Neural cell (in vitro differentiated cells): Measurements from ENCODE around the gene SDHB. TPM values are rescaled to one million over a fixed set of nuclear protein-coding genes. Genes with fewer than 3 reads are reported as not detected.

Experiments used
- H2AFZ ChIP-seq: fragments of 200-600, 300-800 bp; sonication (generic), shearing (Covaris generic); 2 replicates; pipeline ENCODE4 v1.6.0; 2014; ENCODE audit warnings: low read depth, mild to moderate bottlenecking, antibody characterized with exemption, low read length, moderate library complexity
- H3F3A ChIP-seq: fragments of 200-600 bp; shearing (Covaris generic); 2 replicates; pipeline ENCODE4 v1.6.1; 2016; ENCODE audit warnings: mild to moderate bottlenecking, moderate library complexity, mixed read lengths, antibody characterized with exemption, low read length; ENCODE audit not compliant: insufficient read depth, poor library complexity, severe bottlenecking
- H3K27ac ChIP-seq: fragments of 200-600, 300-800 bp; sonication (generic), shearing (Covaris generic); 2 replicates; pipeline ENCODE4 v1.5.1; 2014; ENCODE audit warnings: mild to moderate bottlenecking, low read length, moderate library complexity
- H3K27me3 ChIP-seq: fragments of 300-800, 200-600 bp; sonication (generic), shearing (Covaris generic); 2 replicates; pipeline ENCODE4 v1.6.0; 2014; ENCODE audit warnings: mild to moderate bottlenecking, low read depth, low read length, moderate library complexity; ENCODE audit not compliant: insufficient read depth
- H3K36me3 ChIP-seq: fragments of 300-800, 200-600 bp; sonication (generic), shearing (Covaris generic); 2 replicates; pipeline ENCODE4 v1.5.1; 2014; ENCODE audit warnings: mild to moderate bottlenecking, antibody characterized with exemption, low read length, moderate library complexity; ENCODE audit not compliant: insufficient read depth
- H3K4me2 ChIP-seq: fragments of 300-800, 200-600 bp; sonication (generic), shearing (Covaris generic); 2 replicates; pipeline ENCODE4 v1.6.0; 2014; ENCODE audit warnings: mild to moderate bottlenecking, low read length
- H3K4me3 ChIP-seq: fragments of 300-800, 200-600 bp; sonication (generic), shearing (Covaris generic); 2 replicates; pipeline ENCODE4 v1.5.1; 2014; ENCODE audit warnings: mild to moderate bottlenecking, low read length, moderate library complexity
- H3K79me2 ChIP-seq: fragments of 200-600 bp; shearing (Covaris generic); replicated peaks from 2 replicates; pipeline ENCODE4 v1.6.0; 2014; ENCODE audit warnings: mild to moderate bottlenecking, low read length, moderate library complexity; ENCODE audit not compliant: insufficient read depth
- H3K9ac ChIP-seq: fragments of 300-800, 200-600 bp; sonication (generic), shearing (Covaris generic); 2 replicates; pipeline ENCODE4 v1.6.1; 2016; ENCODE audit warnings: mild to moderate bottlenecking, low read length, mixed read lengths
- H3K9me2 ChIP-seq: fragments of 200-600 bp; shearing (Covaris generic); 2 replicates; pipeline ENCODE4 v1.6.1; 2016; ENCODE audit warnings: mild to moderate bottlenecking, low read length, mixed read lengths; ENCODE audit not compliant: insufficient read depth
- H3K9me3 ChIP-seq: fragments of 200-600, 300-800 bp; sonication (generic), shearing (Covaris generic); 2 replicates; pipeline ENCODE4 v1.6.1; 2016; ENCODE audit warnings: mild to moderate bottlenecking, mixed run types, low read length, moderate library complexity, mixed read lengths
- H4K20me1 ChIP-seq: fragments of 200-600 bp; shearing (Covaris generic); 2 replicates; pipeline ENCODE4 v1.6.1; 2016; ENCODE audit warnings: mild to moderate bottlenecking, mixed run types; ENCODE audit not compliant: insufficient read depth
- CTCF ChIP-seq: fragments of 450-650 bp; IDR thresholded peaks from 2 replicates; pipeline ENCODE4 v1.5.1; 2014; ENCODE audit warnings: antibody characterized with exemption, mild to moderate bottlenecking, moderate library complexity; ENCODE audit not compliant: poor library complexity, severe bottlenecking
- EP300 ChIP-seq: fragments of 450-650 bp; conservative IDR thresholded peaks from 2 replicates; pipeline ENCODE4 v1.6.1; 2014; ENCODE audit warnings: antibody characterized with exemption, mild to moderate bottlenecking, moderate library complexity; ENCODE audit not compliant: poor library complexity, severe bottlenecking
- EZH2 ChIP-seq: fragments of 200-600, 300-800 bp; shearing (Covaris generic), sonication (generic); IDR thresholded peaks from 2 replicates; pipeline ENCODE4 v1.6.1; 2014; ENCODE audit warnings: antibody characterized with exemption, low read length, borderline replicate concordance, mild to moderate bottlenecking; ENCODE audit not compliant: insufficient read depth, poor library complexity, severe bottlenecking
- MXI1 ChIP-seq: fragments of 450-650 bp; conservative IDR thresholded peaks from 2 replicates; pipeline ENCODE4 v1.6.1; 2014; ENCODE audit warnings: antibody characterized with exemption, mild to moderate bottlenecking; ENCODE audit not compliant: poor library complexity, severe bottlenecking
- POLR2AphosphoS5 ChIP-seq: IDR thresholded peaks from 2 replicates; pipeline ENCODE4 v1.6.1; 2012
- RAD21 ChIP-seq: fragments of 450-650 bp; conservative IDR thresholded peaks from 2 replicates; pipeline ENCODE4 v1.6.1; 2014; ENCODE audit warnings: antibody characterized with exemption, mild to moderate bottlenecking, moderate library complexity
- REST ChIP-seq: IDR thresholded peaks from 2 replicates; pipeline ENCODE4 v1.6.1; 2012; ENCODE audit warnings: borderline replicate concordance
- SMC3 ChIP-seq: fragments of 450-650 bp; conservative IDR thresholded peaks from 2 replicates; pipeline ENCODE4 v1.6.1; 2014; ENCODE audit warnings: antibody characterized with exemption, mild to moderate bottlenecking, moderate library complexity; ENCODE audit not compliant: poor library complexity
- TAF1 ChIP-seq: IDR thresholded peaks from 2 replicates; pipeline ENCODE4 v1.6.1; 2012; ENCODE audit warnings: low read depth
- polyA plus RNA-seq: library from polyadenylated mRNA; depleted of rRNA; stranded (reverse); fragments of >200 nt; gene quantifications from 2 replicates; pipeline ENCODE4 v1.2.3, GENCODE V29; 2014

The SDHB gene
- polyA plus RNA-seq, 1 donor from 2014 or later: 129 TPM

DNA sequence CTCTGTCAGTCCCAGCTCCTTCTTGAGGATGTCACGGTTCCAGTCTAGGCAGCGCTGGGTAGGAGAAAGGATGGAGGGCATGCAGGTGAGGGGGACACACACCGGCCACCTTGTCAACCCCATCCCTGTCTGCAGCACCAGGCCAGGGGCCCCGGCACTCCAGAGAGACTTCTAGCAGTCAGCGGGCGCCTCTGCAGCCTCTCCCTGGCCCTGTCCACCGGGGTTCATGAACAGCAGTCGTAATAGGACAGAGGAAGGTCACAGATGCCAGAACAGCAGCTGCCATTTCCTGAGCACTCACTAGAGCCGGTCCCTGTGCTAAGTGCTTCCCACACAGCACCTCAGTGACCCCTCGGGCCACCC, 16.3 kb upstream of the SDHB start:
- H3K79me2 ChIP-seq: no peaks in the 10 kb centered on the region
- no peaks in the 10 kb centered on the region for H3K9me3 ChIP-seq
- no peak overlapping the region for H2AFZ ChIP-seq
- no peaks in the 10 kb centered on the region for H4K20me1 ChIP-seq
- H3K27me3 ChIP-seq: no peaks in the 10 kb centered on the region
- H3K27ac ChIP-seq: no peak overlapping the region
- no peaks in the 10 kb centered on the region for H3F3A ChIP-seq
- no peak for TF ChIP-seq EP300
- TF ChIP-seq POLR2AphosphoS5: no peak
- TF ChIP-seq SMC3: no peak
- no peak for TF ChIP-seq RAD21
- no peak for TF ChIP-seq EZH2
- no peak for TF ChIP-seq TAF1
- no peak for TF ChIP-seq MXI1
- no peak for TF ChIP-seq CTCF
- H3K36me3 ChIP-seq: no peaks in the 10 kb centered on the region
- H3K9ac ChIP-seq: no peak overlapping the region
- no peak overlapping the region for H3K4me2 ChIP-seq
- H3K4me3 ChIP-seq: no peak overlapping the region
- no peaks in the 10 kb centered on the region for H3K9me2 ChIP-seq

DNA sequence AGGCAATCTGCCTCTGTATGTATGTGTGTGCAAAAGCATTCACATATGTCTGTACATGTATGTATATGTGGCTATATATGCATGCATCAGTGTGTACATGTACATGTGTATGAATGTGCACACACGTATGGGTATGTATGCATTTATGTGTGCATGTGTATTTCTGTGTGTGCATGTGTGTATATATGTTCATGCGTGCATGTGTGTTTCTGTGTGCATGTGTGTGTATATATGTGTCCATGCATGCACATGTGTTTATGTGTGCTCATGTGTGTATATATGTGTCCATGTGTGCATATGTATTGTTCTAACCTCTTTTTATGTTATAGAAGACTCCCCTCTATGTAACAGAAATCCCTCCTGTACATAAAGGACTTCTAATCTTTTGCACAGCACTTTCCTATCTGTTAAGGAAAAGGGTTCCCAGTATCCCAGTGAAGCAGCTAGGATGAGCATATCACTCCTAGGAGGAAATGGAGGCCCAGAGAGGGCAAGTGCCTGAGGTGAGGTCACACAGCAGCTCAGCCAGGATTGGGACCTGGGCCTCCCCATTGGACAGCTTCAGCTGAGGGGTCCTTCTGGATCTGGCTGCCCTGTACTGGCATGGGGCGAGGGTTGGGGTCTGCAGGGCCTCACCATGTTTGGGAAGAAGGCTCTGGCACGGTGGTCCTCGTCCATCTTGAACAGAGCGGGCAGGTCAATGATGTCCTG, 15.8 kb upstream of the SDHB start:
- Histone ChIP-seq H4K20me1 (no peaks in the 10 kb centered on the region), H3K4me3 (no peak overlapping the region), H3K4me2 (no peak overlapping the region), H3K79me2 (no peaks in the 10 kb centered on the region), H3K9me2 (no peaks in the 10 kb centered on the region), H3K27ac (no peak overlapping the region), H3K36me3 (no peaks in the 10 kb centered on the region), H3K9me3 (no peaks in the 10 kb centered on the region), H3K9ac (no peak overlapping the region), H3K27me3 (no peaks in the 10 kb centered on the region), H2AFZ (no peak overlapping the region), H3F3A (no peaks in the 10 kb centered on the region)
- TF ChIP-seq TAF1 (no peak), REST (no peak), POLR2AphosphoS5 (no peak), EZH2 (no peak), EP300 (no peak), CTCF (no peak), SMC3 (no peak), MXI1 (no peak), RAD21 (no peak)
